Frontal cortex (tissue), 4 donors: ENCODE data around the gene TFPI. TPM values are rescaled to one million over a fixed set of nuclear protein-coding genes. Genes with fewer than 3 reads are reported as not detected.
"Not testable (repeated sequence)": the region's sequence is repeated elsewhere in the genome, so short reads cannot be mapped to it uniquely, and the experiment has no call there.

Source experiments
- DNase-seq, 2 donors: peaks; one replicate each; pipeline ENCODE4 v3.0.0; 2012; ENCODE audit warnings: low spot score in 2 of 2
- FAIRE-seq: peaks from 2 replicates; lab custom pipeline; 2012; peaks lifted over from hg19 to GRCh38; lab: Jason Lieb, UNC
- total RNA-seq: library from RNA; depleted of rRNA; stranded (reverse); fragments of >200 nt; gene quantifications from one replicate; pipeline ENCODE4 v1.2.3, GENCODE V29; 2014
- donor health status: control.
- donor health status: control.
- donor health status: control.

TFPI gene
- total RNA-seq, 1 donor from 2014 or later, result 27.7 TPM

GRCh38 chr2:187556493-187556892, 2.3 kb upstream of the TFPI start:
- not testable (repeated sequence) for FAIRE-seq, DNase-seq

- no peak for FAIRE-seq
- DNase-seq, result no peak
These were observed 458 bp upstream of the TFPI start for GRCh38 chr2:187554704-187555082.

- DNase-seq (no peak), FAIRE-seq (peak; percentile 60)
These were observed 1.2 kb downstream of the TFPI start for GRCh38 chr2:187552828-187553681.

DNA sequence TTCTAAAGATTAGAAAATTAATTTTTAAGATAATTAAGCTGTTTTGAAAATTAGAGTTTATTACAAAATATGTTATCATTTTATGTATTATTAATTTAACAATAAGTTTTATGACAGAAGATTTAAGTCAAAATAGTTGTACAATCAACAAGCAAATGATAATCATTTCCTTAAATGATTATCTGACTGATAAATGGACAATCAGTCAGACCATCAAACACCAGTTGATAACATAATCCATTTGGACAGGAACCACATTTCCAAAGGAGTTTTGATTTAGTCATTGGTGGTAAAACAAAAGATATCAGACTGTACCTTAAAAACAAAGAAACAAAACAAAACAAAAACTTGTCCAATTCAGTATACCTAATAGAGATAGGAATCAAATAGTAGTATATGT, 1.9 kb downstream of the TFPI start:
- no peak for DNase-seq
- FAIRE-seq, result peak; percentile 40

DNA sequence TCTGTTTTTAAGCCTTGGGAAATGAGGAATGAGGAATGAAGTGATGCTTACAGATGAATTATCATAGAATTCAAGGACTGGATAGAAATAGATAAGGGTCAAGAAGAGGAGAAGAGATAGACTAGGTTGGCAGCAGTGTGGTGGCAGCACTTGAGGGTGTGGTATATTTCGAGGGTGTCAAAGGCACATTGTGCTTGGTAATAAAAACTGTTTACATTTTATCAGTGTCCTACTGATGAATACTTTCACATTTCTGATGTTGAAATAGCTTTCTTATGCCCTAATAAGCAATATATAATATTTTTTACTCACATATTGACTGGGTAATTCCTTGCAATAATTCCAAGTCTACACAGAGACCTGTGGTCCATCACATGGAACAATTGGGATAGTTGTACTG, 3.4 kb downstream of the TFPI start:
- DNase-seq (no peak), FAIRE-seq (no peak)

DNA sequence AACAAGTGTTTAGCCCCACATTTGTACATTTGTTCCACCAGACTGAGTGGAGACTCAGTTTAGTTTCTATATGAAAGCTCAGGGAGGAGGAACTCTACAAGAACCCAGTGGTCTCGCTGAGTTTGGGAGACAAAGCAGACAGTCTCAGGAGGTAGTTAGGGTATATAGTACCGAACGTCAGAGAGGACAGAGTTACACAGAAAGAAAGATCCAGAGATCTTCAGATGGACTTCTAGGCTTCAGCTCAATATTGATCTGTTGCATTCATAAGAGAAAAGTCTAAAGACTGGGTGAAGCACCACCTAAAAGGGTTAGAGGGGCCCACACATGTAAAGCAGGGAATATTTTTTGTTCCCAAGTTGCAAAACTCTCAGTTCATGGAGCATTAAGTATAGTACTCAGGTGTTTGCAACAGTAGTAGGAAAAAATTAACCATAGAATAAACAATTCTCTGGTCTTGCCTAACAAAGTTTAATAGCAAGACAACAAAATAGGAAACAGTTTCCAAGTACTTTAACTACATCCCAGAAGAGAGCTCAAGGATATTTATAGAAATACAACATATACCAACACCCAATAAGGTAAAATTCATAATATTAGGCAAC, 4.2 kb downstream of the TFPI start:
- FAIRE-seq (no peak), DNase-seq (no peak)

DNA sequence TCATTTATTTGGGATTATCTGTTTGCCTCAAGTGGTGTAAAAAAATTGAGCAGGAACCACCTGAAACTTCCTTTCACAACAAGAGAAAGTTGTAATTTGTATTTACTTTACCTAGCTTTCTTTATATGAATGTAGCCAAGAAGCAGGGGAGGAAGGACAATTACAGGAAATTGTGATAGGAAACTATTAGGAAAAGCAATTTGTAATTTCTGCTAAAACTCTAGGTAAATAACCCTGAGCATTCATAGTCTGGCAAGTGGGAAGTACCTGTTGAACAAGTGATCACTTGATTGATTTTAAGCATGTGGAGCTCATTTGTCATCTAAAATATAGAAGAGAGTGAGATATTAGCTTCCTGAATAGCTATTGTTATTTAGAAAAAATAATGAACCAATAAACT, 5.0 kb downstream of the TFPI start:
- FAIRE-seq, result no peak

DNA sequence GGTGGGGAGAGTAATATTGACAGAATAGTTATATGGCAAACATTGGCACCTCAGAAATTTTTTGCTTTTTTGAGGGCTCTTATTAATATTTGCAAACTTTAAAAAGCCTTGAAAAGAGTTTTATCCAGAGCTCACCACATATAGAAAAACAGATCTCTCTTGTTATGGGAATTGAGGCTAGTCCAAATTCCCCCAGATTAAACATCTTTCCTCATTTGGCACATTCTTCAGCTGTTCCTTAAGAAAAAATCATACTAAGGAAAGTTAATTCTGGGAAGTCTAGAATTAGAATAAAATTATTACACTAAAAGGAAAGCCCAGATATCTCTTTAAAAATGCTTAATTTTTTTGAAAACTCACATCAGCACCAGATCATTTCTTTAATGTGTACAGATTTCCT, 5.6 kb downstream of the TFPI start:
- FAIRE-seq (no peak), DNase-seq (no peak)

More for the DNA sequence above, 5.0 kb downstream of the TFPI start:
- no peak for DNase-seq

GRCh38 chr2:187547353-187547979, 6.8 kb downstream of the TFPI start:
- FAIRE-seq, result no peak

GRCh38 chr2:187546762-187547333, 7.4 kb downstream of the TFPI start:
- FAIRE-seq (no peak), DNase-seq (no peak)

More at GRCh38 chr2:187547353-187547979, 6.8 kb downstream of the TFPI start:
- no peak for DNase-seq

DNA sequence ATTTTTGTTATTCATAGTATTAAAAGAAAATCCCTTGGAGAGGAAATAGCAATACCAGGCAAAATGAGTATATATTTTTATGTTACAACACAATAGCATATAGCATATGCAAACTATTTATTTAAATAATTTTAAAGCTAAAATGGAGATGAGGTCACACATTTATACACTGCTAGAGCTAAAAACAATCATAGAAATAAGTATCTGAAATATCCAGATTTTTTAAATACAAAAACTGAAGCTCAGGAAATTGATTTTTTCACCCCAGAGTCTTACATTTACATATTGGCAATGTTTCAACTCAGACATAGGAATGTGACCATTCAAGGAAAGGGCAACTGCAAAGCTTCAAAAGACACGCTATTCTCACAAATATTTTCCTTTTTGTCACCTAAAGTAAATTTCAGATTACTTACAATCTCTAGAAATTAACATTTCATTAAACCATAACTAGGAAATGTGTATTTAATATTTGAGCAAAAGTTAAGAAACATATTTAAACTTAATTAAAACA, 8.9 kb downstream of the TFPI start:
- no peak for FAIRE-seq
- DNase-seq, result no peak

DNA sequence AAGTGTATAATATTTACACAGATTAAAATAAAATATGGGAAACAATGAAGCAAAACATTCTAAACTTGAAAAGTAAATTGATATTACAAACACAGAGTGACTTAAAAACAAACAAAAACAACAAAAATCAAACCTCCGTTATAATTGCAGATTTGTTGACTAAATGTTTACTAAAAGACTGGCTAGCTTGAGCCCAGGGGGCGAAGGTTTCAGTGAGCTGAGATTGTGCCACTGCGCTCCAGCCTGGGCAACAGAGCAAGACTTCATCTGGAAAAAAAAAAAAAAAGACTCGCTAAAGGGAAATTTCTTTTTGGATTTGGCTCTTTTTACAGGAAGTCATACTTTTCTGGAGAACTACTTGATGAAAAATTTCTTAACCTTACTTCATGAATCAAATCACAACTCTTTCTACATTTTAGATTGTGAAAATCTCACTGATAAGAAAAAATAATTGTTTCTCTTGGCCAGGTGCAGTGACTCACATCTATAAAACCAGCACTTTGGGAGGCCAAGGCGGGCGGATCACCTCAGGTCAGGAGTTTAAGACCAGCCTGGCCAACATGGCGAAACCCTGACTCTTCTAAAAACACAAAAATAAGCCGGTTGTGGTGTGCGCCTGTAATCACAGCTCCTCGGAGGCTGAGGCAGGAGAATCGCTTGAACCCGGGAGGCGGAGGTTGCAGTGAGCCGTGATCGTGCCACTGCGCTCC, 9.7 kb downstream of the TFPI start:
- DNase-seq (no peak), FAIRE-seq (peak; percentile 26)

GRCh38 chr2:187543488-187543887, 10.7 kb downstream of the TFPI start:
- FAIRE-seq (no peak), DNase-seq (no peak)

GRCh38 chr2:187542123-187542522, 12.1 kb downstream of the TFPI start:
- DNase-seq (no peak), FAIRE-seq (no peak)

GRCh38 chr2:187541086-187542085, 12.8 kb downstream of the TFPI start:
- no peak for FAIRE-seq
- DNase-seq, result no peak

DNA sequence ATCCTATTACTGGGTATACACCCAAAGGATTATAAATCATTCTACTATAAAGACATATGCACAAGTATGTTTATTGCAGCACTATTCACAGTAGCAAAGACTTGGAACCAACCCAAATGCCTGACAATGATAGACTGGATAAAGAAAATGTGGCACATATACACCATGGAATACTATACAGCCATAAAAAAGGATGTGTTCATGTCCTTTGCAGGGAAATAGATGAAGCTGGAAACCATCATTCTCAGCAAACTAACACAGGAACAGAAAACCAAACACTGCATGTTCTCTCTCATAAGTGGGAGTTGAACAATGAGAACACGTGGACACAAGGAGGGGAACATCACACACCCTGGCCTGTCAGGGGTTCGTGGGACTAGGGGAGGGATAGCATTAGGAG, 16.0 kb downstream of the TFPI start:
- not testable (repeated sequence) for FAIRE-seq, DNase-seq

- DNase-seq, FAIRE-seq: not testable (repeated sequence)
These were observed 18.9 kb downstream of the TFPI start for GRCh38 chr2:187535381-187535780.

DNA sequence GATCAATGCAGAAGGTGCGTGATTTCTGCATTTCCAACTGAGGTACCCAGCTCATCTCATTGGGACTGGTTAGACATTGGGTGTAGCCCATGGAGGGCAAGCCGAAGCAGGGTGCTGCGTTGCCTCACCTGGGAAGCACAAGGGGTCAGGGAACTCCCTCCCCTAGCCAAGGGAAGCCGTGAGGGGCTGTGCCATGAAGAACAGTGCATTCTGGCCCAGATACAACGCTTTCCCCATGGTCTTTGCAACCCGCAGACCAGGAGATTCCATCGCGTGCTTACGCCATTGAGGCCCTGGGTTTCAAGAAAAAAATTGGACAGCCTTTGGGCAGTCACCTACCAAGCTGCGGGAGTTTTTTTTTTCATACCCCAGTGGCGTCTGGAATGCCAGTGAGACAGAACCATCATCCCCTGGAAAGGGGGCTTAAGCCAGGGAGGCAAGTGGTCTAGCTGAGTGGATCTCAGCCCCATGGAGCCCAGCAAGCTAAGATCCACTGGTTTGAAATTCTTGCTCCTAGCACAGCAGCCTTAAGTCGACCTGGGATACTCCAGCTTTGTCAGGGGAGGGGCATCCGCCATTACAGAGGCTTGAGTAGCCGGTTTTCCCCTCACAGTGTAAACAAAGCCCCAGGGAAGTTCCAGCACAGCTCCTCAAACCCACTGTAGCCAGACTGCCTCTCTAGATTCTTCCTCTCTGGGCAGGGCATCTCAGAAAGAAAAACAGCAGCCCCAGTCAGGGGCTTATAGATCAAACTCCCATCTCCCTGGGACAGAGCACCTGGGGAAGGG, 21.7 kb downstream of the TFPI start:
- FAIRE-seq (no peak), DNase-seq (no peak)
